CD14-positive monocyte (primary cell): ENCODE results near the gene RAC2. TPM values are rescaled to one million over a fixed set of nuclear protein-coding genes. Genes with fewer than 3 reads are reported as not detected.

Experiments
- DNase-seq, 3 donors: peaks; one replicate each; pipeline ENCODE4 v3.0.0-alpha.2; 2011 to 2022
- H2AFZ ChIP-seq: 2 replicates; pipeline ENCODE4 v1.6.0; 2012; ENCODE audit warnings: mild to moderate bottlenecking, low read depth, low read length, inconsistent platforms; ENCODE audit not compliant: insufficient read depth, poor library complexity, severe bottlenecking
- H3K27ac ChIP-seq, 2 donors: 1 replicate in 1 of 2; 2 replicates in 1 of 2; pipeline ENCODE4 v1.5.1; 2012 to 2013; ENCODE audit warnings: low read length in 2 of 2, control low read depth in 1 of 2, inconsistent platforms in 1 of 2, low read depth in 1 of 2, mild to moderate bottlenecking in 1 of 2
- H3K27me3 ChIP-seq, 2 donors: one replicate each; pipeline versions ENCODE4 v1.6.0 to v1.6.1; 2011 to 2013; ENCODE audit warnings: low read length in 2 of 2; ENCODE audit not compliant: control insufficient read depth in 2 of 2, insufficient read depth in 2 of 2
- H3K36me3 ChIP-seq, 2 donors: replicated peaks in 1 of 2; 1 replicate in 1 of 2; 2 replicates in 1 of 2; pipeline versions ENCODE4 v1.5.1 to v1.6.1; 2012 to 2013; ENCODE audit warnings: low read length in 2 of 2, control low read depth in 1 of 2, inconsistent platforms in 1 of 2, mild to moderate bottlenecking in 1 of 2; ENCODE audit not compliant: insufficient read depth in 2 of 2, control insufficient read depth in 1 of 2
- H3K4me1 ChIP-seq, 2 donors: 1 replicate in 1 of 2; 2 replicates in 1 of 2; pipeline versions ENCODE4 v1.5.1 to v1.6.1; 2012 to 2013; ENCODE audit warnings: low read length in 2 of 2, control low read depth in 1 of 2, inconsistent platforms in 1 of 2, mild to moderate bottlenecking in 1 of 2, moderate library complexity in 1 of 2; ENCODE audit not compliant: insufficient read depth in 2 of 2, control insufficient read depth in 1 of 2
- H3K4me2 ChIP-seq: replicated peaks from 2 replicates; pipeline ENCODE3; 2012; ENCODE audit warnings: low read length, moderate library complexity, mild to moderate bottlenecking; ENCODE audit not compliant: poor library complexity, severe bottlenecking; ENCODE audit errors: extremely low read depth
- H3K4me3 ChIP-seq, 3 experiments: fragments of 200-600 bp in 1 of 3; sonication (generic) in 1 of 3; replicated peaks in 1 of 3; 1 replicate in 2 of 3; 2 replicates in 1 of 3; pipeline ENCODE4 v1.5.1; 2011 to 2013; ENCODE audit warnings: low read length in 3 of 3, mild to moderate bottlenecking in 3 of 3, control low read depth in 2 of 3, low read depth in 2 of 3, inconsistent platforms in 1 of 3, moderate library complexity in 1 of 3
- H3K79me2 ChIP-seq: 2 replicates; pipeline ENCODE4 v1.6.0; 2012; ENCODE audit warnings: mild to moderate bottlenecking, control low read depth, inconsistent platforms, low read length, moderate library complexity; ENCODE audit not compliant: insufficient read depth
- H3K9ac ChIP-seq: 2 replicates; pipeline ENCODE4 v1.6.0; 2017; ENCODE audit warnings: low read length, mild to moderate bottlenecking; ENCODE audit not compliant: insufficient read depth, poor library complexity, severe bottlenecking
- H3K9me3 ChIP-seq, 2 donors: replicated peaks in 1 of 2; 1 replicate in 1 of 2; 2 replicates in 1 of 2; pipeline versions ENCODE4 v1.5.1 to v1.6.1; 2012 to 2013; ENCODE audit warnings: low read length in 2 of 2, control low read depth in 1 of 2; ENCODE audit not compliant: control insufficient read depth in 1 of 2, insufficient read depth in 1 of 2
- H4K20me1 ChIP-seq: 2 replicates; pipeline ENCODE4 v1.6.0; 2012; ENCODE audit warnings: mild to moderate bottlenecking, low read length, control low read depth, moderate library complexity; ENCODE audit not compliant: insufficient read depth
- H3K27ac Mint-ChIP-seq, 7 donors: one replicate each; pipeline ENCODE4 v1.8.0; 2020; ENCODE audit warnings: mild to moderate bottlenecking in 7 of 7, mixed read lengths in 7 of 7, moderate library complexity in 6 of 7, inconsistent platforms in 2 of 7
- H3K27me3 Mint-ChIP-seq, 3 donors: one replicate each; pipeline ENCODE4 v1.8.0; 2021 to 2022; ENCODE audit warnings: low read depth in 3 of 3, mild to moderate bottlenecking in 3 of 3, mixed read lengths in 3 of 3, moderate library complexity in 3 of 3, inconsistent platforms in 1 of 3
- H3K36me3 Mint-ChIP-seq, 2 donors: one replicate each; pipeline ENCODE4 v1.8.0; 2020; ENCODE audit warnings: mixed read lengths in 2 of 2, inconsistent platforms in 1 of 2, mild to moderate bottlenecking in 1 of 2
- H3K4me1 Mint-ChIP-seq: one replicate; pipeline ENCODE4 v1.8.0; 2020; ENCODE audit warnings: mild to moderate bottlenecking, mixed read lengths
- H3K4me3 Mint-ChIP-seq, 2 donors: one replicate each; pipeline ENCODE4 v1.8.0; 2020; ENCODE audit warnings: mild to moderate bottlenecking in 2 of 2, mixed read lengths in 2 of 2, moderate library complexity in 1 of 2
- H3K9me3 Mint-ChIP-seq, 7 donors: one replicate each; pipeline ENCODE4 v1.8.0; 2020 to 2022; ENCODE audit warnings: mixed read lengths in 7 of 7, mild to moderate bottlenecking in 6 of 7, moderate library complexity in 6 of 7, inconsistent platforms in 2 of 7
- WGBS: methylation state at CpG from one replicate; pipeline ENCODE4 v1.1.5; 2013; ENCODE audit warnings: missing lambda C conversion rate; ENCODE audit not compliant: insufficient coverage; 5-methylcytosine and 5-hydroxymethylcytosine counted together
- intact Hi-C, 2 donors: fragments of 100-400 bp; cut with micrococcal nuclease; formaldehyde crosslinking; loops; one replicate each; pipeline versions ENCODE4 v1.15.0 to v1.15.1; 2023
- polyA plus RNA-seq, 3 donors: library from polyadenylated mRNA; depleted of rRNA in 1 of 3; unstranded in 2 of 3; stranded (reverse) in 1 of 3; fragments of 300-500 nt in 2 of 3; fragments of >200 nt in 1 of 3; fragmentation: Illumina TruSeq in 2 of 3; gene quantifications; 1 replicate in 2 of 3; 2 replicates in 1 of 3; pipeline ENCODE4 v1.2.3, GENCODE V29; 2012 to 2021
- TF ChIP-seq, protein P1 (sequence below): fragments of 200-600 bp; IDR thresholded peaks from one replicate; pipeline ENCODE4 v1.8.0; 2022; ENCODE audit warnings: antibody characterized with exemption, mild to moderate bottlenecking

The RAC2 gene
- polyA plus RNA-seq, 3 donors: 360 to 529 (median 526) TPM

- Histone ChIP-seq H3K9me3 (no peaks in the 10 kb centered on the region), H3K4me1 (peaks cover 14 to 22% of the 10 kb centered on the region in 2 donors), H3K27me3 (no peaks in the 10 kb centered on the region), H3K79me2 (no peaks in the 10 kb centered on the region), H3K36me3 (no peaks in the 10 kb centered on the region), H3K27ac (no peak overlapping the region), H4K20me1 (peaks cover 6% of the 10 kb centered on the region), H3K9ac (peak overlapping the region; percentile 46), H2AFZ (peak overlapping the region; percentile 96), H3K4me2 (peak overlapping the region; percentile 81), H3K4me3 (peak overlapping the region in 2 of 3 experiments; percentile 57 to 79)
- H3K27me3 Mint-ChIP-seq: peaks cover 0 to 2% (median 1%) of the 10 kb centered on the region in 3 donors
- no peaks in the 10 kb centered on the region for H3K36me3 Mint-ChIP-seq
- intact Hi-C loops: loop anchor here (2.0 to 5.0 kb wide), 3 partner anchors 33 to 122 kb away; no protein-coding TSS in a partner anchor
- WGBS: 29% methylated on average over 10 of the region's 12 CpGs
- H3K4me3 Mint-ChIP-seq: peak overlapping the region; percentile 20 to 42
- no peak overlapping the region for H3K27ac Mint-ChIP-seq
- DNase-seq: no peak
- H3K4me1 Mint-ChIP-seq: peaks cover 13% of the 10 kb centered on the region
- H3K9me3 Mint-ChIP-seq: no peaks in the 10 kb centered on the region
- TF ChIP-seq, protein P1, sequence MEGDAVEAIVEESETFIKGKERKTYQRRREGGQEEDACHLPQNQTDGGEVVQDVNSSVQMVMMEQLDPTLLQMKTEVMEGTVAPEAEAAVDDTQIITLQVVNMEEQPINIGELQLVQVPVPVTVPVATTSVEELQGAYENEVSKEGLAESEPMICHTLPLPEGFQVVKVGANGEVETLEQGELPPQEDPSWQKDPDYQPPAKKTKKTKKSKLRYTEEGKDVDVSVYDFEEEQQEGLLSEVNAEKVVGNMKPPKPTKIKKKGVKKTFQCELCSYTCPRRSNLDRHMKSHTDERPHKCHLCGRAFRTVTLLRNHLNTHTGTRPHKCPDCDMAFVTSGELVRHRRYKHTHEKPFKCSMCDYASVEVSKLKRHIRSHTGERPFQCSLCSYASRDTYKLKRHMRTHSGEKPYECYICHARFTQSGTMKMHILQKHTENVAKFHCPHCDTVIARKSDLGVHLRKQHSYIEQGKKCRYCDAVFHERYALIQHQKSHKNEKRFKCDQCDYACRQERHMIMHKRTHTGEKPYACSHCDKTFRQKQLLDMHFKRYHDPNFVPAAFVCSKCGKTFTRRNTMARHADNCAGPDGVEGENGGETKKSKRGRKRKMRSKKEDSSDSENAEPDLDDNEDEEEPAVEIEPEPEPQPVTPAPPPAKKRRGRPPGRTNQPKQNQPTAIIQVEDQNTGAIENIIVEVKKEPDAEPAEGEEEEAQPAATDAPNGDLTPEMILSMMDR: peak; percentile 19
These were observed 44.3 kb downstream of the RAC2 start for GRCh38 chr22:37199760-37200108.

DNA sequence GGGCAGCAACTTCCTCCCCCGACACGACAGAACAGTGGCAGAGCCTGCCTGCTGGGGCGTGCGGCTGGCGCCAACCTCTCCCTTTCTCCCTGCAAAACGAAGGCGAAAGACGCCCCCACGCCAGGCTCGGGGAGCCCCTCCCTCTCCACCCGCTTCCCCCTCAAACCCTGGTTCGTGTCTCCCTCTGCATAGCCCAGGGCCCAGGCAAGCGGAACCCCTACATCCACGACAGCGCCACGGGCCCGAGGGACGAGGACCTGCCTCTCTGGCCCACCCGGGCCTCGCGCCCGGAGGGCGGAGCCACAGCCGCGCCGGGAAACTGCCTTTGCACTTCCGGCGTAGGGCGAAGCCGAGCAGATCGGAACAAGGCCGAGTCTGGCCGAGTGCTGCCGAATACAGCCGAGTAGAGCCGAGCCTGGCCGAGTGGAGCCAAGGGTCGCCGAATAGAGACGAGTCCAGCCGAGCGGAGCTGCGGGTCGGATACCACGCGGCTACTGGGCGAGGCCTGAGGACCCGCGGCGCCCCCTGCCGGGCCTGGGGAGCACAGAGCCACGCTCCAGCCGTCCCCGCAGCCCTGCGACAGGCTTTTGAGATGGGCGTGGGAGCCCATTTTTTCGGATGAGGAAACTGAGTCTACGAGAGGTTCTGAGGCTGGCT is 44.8 kb downstream of the RAC2 start:
- DNase-seq: peak; percentile 97
- peaks cover 14 to 22% of the 10 kb centered on the region in 2 donors for H3K4me1 ChIP-seq
- H4K20me1 ChIP-seq: peaks cover 6% of the 10 kb centered on the region
- intact Hi-C loops: loop anchor here (2.0 to 5.0 kb wide), 3 partner anchors 32 to 122 kb away; no protein-coding TSS in a partner anchor
- peak overlapping the region; percentile 79 to 81 for H3K27ac ChIP-seq
- TF ChIP-seq, protein P1: peak; percentile 78
- H3K9me3 Mint-ChIP-seq: no peaks in the 10 kb centered on the region
- peak overlapping the region; percentile 57 to 79 (median 59) for H3K4me3 ChIP-seq
- H2AFZ ChIP-seq: peak overlapping the region; percentile 96
- peak overlapping the region; percentile 78 to 93 (median 90) for H3K27ac Mint-ChIP-seq
- H3K4me3 Mint-ChIP-seq: peak overlapping the region; percentile 79 to 82
- H3K79me2 ChIP-seq: no peaks in the 10 kb centered on the region
- H3K27me3 Mint-ChIP-seq: peaks cover 0 to 4% (median 1%) of the 10 kb centered on the region in 3 donors
- H3K9ac ChIP-seq: peak overlapping the region; percentile 82
- H3K27me3 ChIP-seq: no peaks in the 10 kb centered on the region
- no peaks in the 10 kb centered on the region for H3K9me3 ChIP-seq
- peaks cover 13% of the 10 kb centered on the region for H3K4me1 Mint-ChIP-seq
- under 1% methylated on average over 58 of the region's 58 CpGs for WGBS
- no peaks in the 10 kb centered on the region for H3K36me3 ChIP-seq
- no peaks in the 10 kb centered on the region for H3K36me3 Mint-ChIP-seq
- peak overlapping the region; percentile 81 for H3K4me2 ChIP-seq
